Measurements from ENCODE around the gene CTIF.
A peak's percentile ranks its signal among the peaks of the same experiment; 100 is the strongest.

CTIF gene

GRCh38 chr18:48538531-48539405 is at the start of gene CTIF:
Gene CTIF (plus strand): TSS chr18:48539031. CDS start chr18:48619566, 80,535 bp downstream.
- FAIRE-seq (no peak), DNase-seq (ENCODE audit: insufficient read length, low spot score) (peak; percentile 94)
- TF ChIP-seq CTCF (IDR thresholded peaks at IDR 0.05; ENCODE audit: insufficient read depth, missing control alignments), result no peak

- no peak for TF ChIP-seq CTCF (IDR thresholded peaks at IDR 0.05; ENCODE audit: insufficient read depth, missing control alignments)
- FAIRE-seq (no peak), DNase-seq (ENCODE audit: insufficient read length, low spot score) (no peak)
These were observed 48.1 kb upstream of the CTIF start for GRCh38 chr18:48490641-48491293.

- DNase-seq (ENCODE audit: insufficient read length, low spot score) (no peak), FAIRE-seq (no peak)
- TF ChIP-seq CTCF (IDR thresholded peaks at IDR 0.05; ENCODE audit: insufficient read depth, missing control alignments), result no peak
These were observed 46.0 kb upstream of the CTIF start for GRCh38 chr18:48492880-48493279.

- DNase-seq (ENCODE audit: insufficient read length, low spot score), result no peak
- TF ChIP-seq CTCF (IDR thresholded peaks at IDR 0.05; ENCODE audit: insufficient read depth, missing control alignments), result no peak
- no peak for FAIRE-seq
These were observed 45.2 kb upstream of the CTIF start for GRCh38 chr18:48493434-48494230.

GRCh38 chr18:48497863-48498262 is 41.0 kb upstream of the CTIF start:
- no peak for DNase-seq (ENCODE audit: insufficient read length, low spot score)
- FAIRE-seq, result peak; percentile 88
- no peak for TF ChIP-seq CTCF (IDR thresholded peaks at IDR 0.05; ENCODE audit: insufficient read depth, missing control alignments)

GRCh38 chr18:48500517-48500916 is 38.3 kb upstream of the CTIF start:
- TF ChIP-seq CTCF (IDR thresholded peaks at IDR 0.05; ENCODE audit: insufficient read depth, missing control alignments), result no peak
- DNase-seq (ENCODE audit: insufficient read length, low spot score) (no peak), FAIRE-seq (peak; percentile 60)
